OCI-LY7 (cell line): ENCODE measurements around the gene BMPER. TPM values are rescaled to one million over a fixed set of nuclear protein-coding genes. Genes with fewer than 3 reads are reported as not detected.

Experiments
- BruUV-seq: library from RNA; stranded (reverse); fragments of 400-500 nt; replicated peaks from 2 replicates; lab custom pipeline; 2021; lab: Mats Ljungman, UMichigan
- CTCF ChIA-PET: fragments of 300-600 bp; sonication (Branson Sonifier 250); formaldehyde crosslinking; loops from one replicate; lab custom pipeline; 2022; ENCODE audit warnings: antibody characterized with exemption; ENCODE audit not compliant: unreplicated experiment; lab: Charles Lee
- POLR2A ChIA-PET: fragments of 300-600 bp; sonication (Branson Sonifier 250); formaldehyde crosslinking; loops from one replicate; lab custom pipeline; 2022; ENCODE audit warnings: antibody characterized with exemption; lab: Charles Lee
- DNase-seq: peaks from one replicate; pipeline ENCODE4 v3.0.0-alpha.2; 2015; ENCODE audit warnings: low spot score
- H2AFZ ChIP-seq: fragments of 200-600 bp; sonication (generic), shearing (Covaris generic); 2 replicates; pipeline ENCODE4 v1.6.1; 2014; ENCODE audit warnings: mild to moderate bottlenecking, antibody characterized with exemption, low read length, moderate library complexity
- H3K27ac ChIP-seq: fragments of 200-600 bp; sonication (generic); 2 replicates; pipeline ENCODE4 v1.5.1; 2014; ENCODE audit warnings: mixed run types, low read depth, mild to moderate bottlenecking, moderate library complexity, low read length, inconsistent platforms; ENCODE audit not compliant: poor library complexity, severe bottlenecking
- H3K36me3 ChIP-seq: fragments of 200-600 bp; sonication (generic); 2 replicates; pipeline ENCODE4 v1.6.1; 2014; ENCODE audit warnings: mild to moderate bottlenecking, antibody characterized with exemption, low read length, moderate library complexity, mixed read lengths; ENCODE audit not compliant: insufficient read depth
- H3K4me1 ChIP-seq: fragments of 200-600 bp; sonication (generic); 2 replicates; pipeline ENCODE4 v1.5.1; 2014; ENCODE audit warnings: mild to moderate bottlenecking, low read length; ENCODE audit not compliant: insufficient read depth, poor library complexity, severe bottlenecking
- H3K4me2 ChIP-seq: fragments of 200-600 bp; sonication (generic); 2 replicates; pipeline ENCODE4 v1.6.1; 2014; ENCODE audit warnings: mild to moderate bottlenecking, low read length
- H3K4me3 ChIP-seq: fragments of 200-600 bp; sonication (generic); 2 replicates; pipeline ENCODE4 v1.5.1; 2014; ENCODE audit warnings: mild to moderate bottlenecking, low read depth, low read length; ENCODE audit not compliant: poor library complexity, severe bottlenecking
- H3K79me2 ChIP-seq: fragments of 200-600 bp; sonication (generic); 2 replicates; pipeline ENCODE4 v1.6.1; 2016; ENCODE audit warnings: low read depth, mild to moderate bottlenecking, low read length, moderate library complexity, mixed read lengths; ENCODE audit not compliant: insufficient read depth
- H3K9me2 ChIP-seq: fragments of 200-600 bp; sonication (generic); 2 replicates; pipeline ENCODE4 v1.6.1; 2016; ENCODE audit warnings: mild to moderate bottlenecking, low read length, mixed read lengths; ENCODE audit not compliant: insufficient read depth
- H3K9me3 ChIP-seq: fragments of 200-600 bp; sonication (generic); 2 replicates; pipeline ENCODE4 v1.6.1; 2014; ENCODE audit warnings: mild to moderate bottlenecking, mixed run types, low read length, mixed read lengths
- H4K20me1 ChIP-seq: fragments of 200-600 bp; sonication (generic); 2 replicates; pipeline ENCODE4 v1.6.1; 2014; ENCODE audit warnings: mild to moderate bottlenecking, antibody characterized with exemption, low read length, moderate library complexity, mixed read lengths; ENCODE audit not compliant: insufficient read depth
- EZH2phosphoT487 ChIP-seq: fragments of 200-600 bp; sonication (generic); IDR thresholded peaks from 2 replicates; pipeline ENCODE4 v1.6.1; 2018; ENCODE audit warnings: low read depth, borderline replicate concordance, mild to moderate bottlenecking, mixed run types, antibody characterized with exemption, low read length, moderate library complexity, mixed read lengths
- intact Hi-C: fragments of 100-400 bp; cut with micrococcal nuclease; formaldehyde crosslinking; loops from one replicate; pipeline ENCODE4 v1.10.0; 2022; ENCODE audit not compliant: unreplicated experiment
- total RNA-seq, 2 experiments: library from RNA; depleted of rRNA in 1 of 2; stranded (reverse); fragments of >200 nt in 1 of 2; shearing (Covaris generic) in 1 of 2; gene quantifications; 2 replicates each; pipeline ENCODE4 v1.2.3, GENCODE V29; 2014 to 2022
- TF ChIP-seq, protein P1 (sequence below): fragments of 200-600 bp; sonication (generic); conservative IDR thresholded peaks from 2 replicates; pipeline ENCODE4 v1.5.1; 2014; ENCODE audit warnings: mild to moderate bottlenecking, antibody characterized with exemption, low read length, moderate library complexity, mixed read lengths

The BMPER gene
- total RNA-seq, 2 experiments from 2014 or later: not detected

GRCh38 chr7:34013421-34013820 lies 108.1 kb downstream of the BMPER start:
- Histone ChIP-seq H3K9me2 (no peaks in the 10 kb centered on the region), H3K79me2 (no peaks in the 10 kb centered on the region), H3K27ac (no peak overlapping the region), H3K4me1 (no peaks in the 10 kb centered on the region), H3K4me2 (no peak overlapping the region), H2AFZ (no peak overlapping the region), H3K4me3 (no peak overlapping the region), H3K36me3 (no peaks in the 10 kb centered on the region), H3K9me3 (no peaks in the 10 kb centered on the region), H4K20me1 (no peaks in the 10 kb centered on the region)
- ChIA-PET CTCF (no interaction called here), POLR2A (interaction anchor here (2.0 kb wide), 1 partner anchor 10 kb away, joined by 5 read pairs; no protein-coding TSS in a partner anchor)
- no peak for TF ChIP-seq EZH2phosphoT487
- TF ChIP-seq, protein P1, sequence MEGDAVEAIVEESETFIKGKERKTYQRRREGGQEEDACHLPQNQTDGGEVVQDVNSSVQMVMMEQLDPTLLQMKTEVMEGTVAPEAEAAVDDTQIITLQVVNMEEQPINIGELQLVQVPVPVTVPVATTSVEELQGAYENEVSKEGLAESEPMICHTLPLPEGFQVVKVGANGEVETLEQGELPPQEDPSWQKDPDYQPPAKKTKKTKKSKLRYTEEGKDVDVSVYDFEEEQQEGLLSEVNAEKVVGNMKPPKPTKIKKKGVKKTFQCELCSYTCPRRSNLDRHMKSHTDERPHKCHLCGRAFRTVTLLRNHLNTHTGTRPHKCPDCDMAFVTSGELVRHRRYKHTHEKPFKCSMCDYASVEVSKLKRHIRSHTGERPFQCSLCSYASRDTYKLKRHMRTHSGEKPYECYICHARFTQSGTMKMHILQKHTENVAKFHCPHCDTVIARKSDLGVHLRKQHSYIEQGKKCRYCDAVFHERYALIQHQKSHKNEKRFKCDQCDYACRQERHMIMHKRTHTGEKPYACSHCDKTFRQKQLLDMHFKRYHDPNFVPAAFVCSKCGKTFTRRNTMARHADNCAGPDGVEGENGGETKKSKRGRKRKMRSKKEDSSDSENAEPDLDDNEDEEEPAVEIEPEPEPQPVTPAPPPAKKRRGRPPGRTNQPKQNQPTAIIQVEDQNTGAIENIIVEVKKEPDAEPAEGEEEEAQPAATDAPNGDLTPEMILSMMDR: no peak
- DNase-seq: no peak
- BruUV-seq: no TSS peak
- intact Hi-C loops: no loop called here

GRCh38 chr7:34015651-34016050 lies 110.3 kb downstream of the BMPER start:
- no TSS peak for BruUV-seq
- no peaks in the 10 kb centered on the region for H3K9me3 ChIP-seq
- no peaks in the 10 kb centered on the region for H3K36me3 ChIP-seq
- H3K79me2 ChIP-seq: no peaks in the 10 kb centered on the region
- H3K4me1 ChIP-seq: no peaks in the 10 kb centered on the region
- H3K27ac ChIP-seq: no peak overlapping the region
- H3K9me2 ChIP-seq: no peaks in the 10 kb centered on the region
- intact Hi-C loops: no loop called here
- TF ChIP-seq, protein P1: no peak
- TF ChIP-seq EZH2phosphoT487: no peak
- POLR2A ChIA-PET: no interaction called here
- CTCF ChIA-PET: no interaction called here
- H4K20me1 ChIP-seq: no peaks in the 10 kb centered on the region
- H3K4me2 ChIP-seq: no peak overlapping the region
- H3K4me3 ChIP-seq: no peak overlapping the region
- DNase-seq: no peak
- H2AFZ ChIP-seq: no peak overlapping the region

DNA sequence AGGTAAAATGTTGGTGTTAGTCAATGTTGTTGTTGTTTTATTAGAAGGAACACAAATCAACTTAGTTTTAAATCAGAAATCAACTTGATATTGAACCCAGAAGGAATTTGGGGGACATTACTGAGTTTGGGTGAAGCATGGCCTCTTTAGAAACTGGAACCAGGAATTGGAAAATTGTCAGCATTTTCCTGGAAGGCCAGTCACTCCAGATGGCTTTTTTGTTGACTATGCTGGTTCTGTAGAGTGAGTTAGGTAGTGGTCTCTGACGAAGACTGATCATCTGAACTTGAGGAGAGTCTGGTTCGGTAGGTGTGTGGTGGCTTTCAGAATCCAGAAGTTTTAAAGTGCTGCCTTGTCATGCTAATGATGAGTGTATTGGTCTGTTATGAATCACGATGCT lies 111.5 kb downstream of the BMPER start:
- no peaks in the 10 kb centered on the region for H3K9me2 ChIP-seq
- intact Hi-C loops: no loop called here
- no peak overlapping the region for H3K4me3 ChIP-seq
- H3K4me2 ChIP-seq: no peak overlapping the region
- no peaks in the 10 kb centered on the region for H3K36me3 ChIP-seq
- no peaks in the 10 kb centered on the region for H3K9me3 ChIP-seq
- no TSS peak for BruUV-seq
- no peak for DNase-seq
- H4K20me1 ChIP-seq: no peaks in the 10 kb centered on the region
- H3K79me2 ChIP-seq: no peaks in the 10 kb centered on the region
- no peak for TF ChIP-seq EZH2phosphoT487
- TF ChIP-seq, protein P1: no peak
- H3K27ac ChIP-seq: no peak overlapping the region
- POLR2A ChIA-PET: no interaction called here
- CTCF ChIA-PET: no interaction called here
- no peaks in the 10 kb centered on the region for H3K4me1 ChIP-seq
- no peak overlapping the region for H2AFZ ChIP-seq
